NCI-H82 (cell line): ENCODE measurements around the gene ARHGAP21.
"Not testable (repeated sequence)": the region's sequence is repeated elsewhere in the genome, so short reads cannot be mapped to it uniquely, and the experiment has no call there.

ENCODE experiments used
- DNase-seq: peaks from one replicate; lab custom pipeline; 2025; lab: John Stamatoyannopoulos, UW

The ARHGAP21 gene

DNA sequence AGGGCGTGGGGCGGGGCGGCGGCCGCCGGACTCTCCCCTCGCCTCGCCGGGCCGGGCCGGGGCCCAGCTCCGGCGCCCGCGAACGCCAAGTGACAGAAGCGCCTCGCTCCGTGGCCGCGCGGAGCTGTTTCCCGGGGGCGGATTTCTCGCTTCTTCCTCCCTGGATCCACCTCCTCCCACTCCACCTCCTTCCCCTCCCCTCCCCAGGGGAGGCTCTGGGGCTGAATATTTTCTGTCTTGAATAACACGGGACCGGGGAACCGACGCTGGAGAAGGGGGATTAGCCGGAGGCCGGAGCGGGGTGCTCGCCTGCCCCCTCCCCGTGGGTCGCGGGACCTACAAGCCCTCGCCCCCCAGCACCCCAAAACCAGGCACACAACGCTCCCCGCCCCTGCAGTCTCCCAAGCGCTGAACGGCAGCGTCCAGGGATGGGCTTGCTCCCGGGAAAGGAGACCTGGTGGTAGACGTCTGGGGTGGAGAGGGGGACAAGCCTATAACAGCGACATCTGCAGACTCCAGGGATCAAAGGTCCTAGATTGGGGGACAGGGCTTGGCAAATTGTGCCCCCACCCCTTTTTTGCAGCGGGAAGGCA is at the start of gene ARHGAP21:
TSS of gene ARHGAP21 (minus strand) at position 100 of the 593 bp plus-strand sequence. CDS start 1,988 bp downstream, outside the sequence.
- DNase-seq: peak; percentile 82

DNA sequence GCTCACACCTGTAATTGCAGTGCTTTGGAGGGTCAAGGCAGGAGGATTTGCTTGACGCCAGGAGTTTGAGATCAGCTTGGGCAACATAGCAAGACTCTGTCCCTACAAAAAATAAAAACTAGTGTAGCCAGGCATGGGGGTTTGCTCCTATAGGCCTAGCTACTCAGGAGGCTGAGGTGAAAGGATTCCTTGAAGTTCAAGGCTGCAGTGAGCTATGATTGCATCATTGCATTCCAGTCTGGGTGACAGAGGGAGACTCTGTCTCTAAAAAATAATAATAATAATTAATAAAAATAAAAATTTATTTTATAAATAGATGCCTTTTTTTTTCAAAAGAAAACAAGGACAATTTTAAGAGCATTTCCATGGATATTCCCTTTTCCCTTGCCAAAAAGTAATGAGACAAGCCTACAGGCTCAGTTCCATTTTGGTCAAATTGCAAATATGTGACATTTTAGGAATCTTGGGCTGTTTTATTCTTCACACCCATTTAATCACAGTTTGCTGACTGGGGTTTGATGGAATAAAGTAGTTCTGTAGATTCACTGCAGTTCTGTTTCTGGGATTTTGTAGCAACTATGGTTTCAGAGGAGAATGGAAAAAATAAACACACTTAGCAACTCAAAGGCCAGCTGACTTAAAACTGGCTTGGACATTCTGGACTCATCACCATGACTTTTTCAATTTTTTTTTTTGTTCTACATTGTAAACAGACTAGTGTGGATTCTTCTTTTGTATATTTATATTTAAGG is 48.4 kb upstream of the ARHGAP21 start:
- DNase-seq: no peak

DNA sequence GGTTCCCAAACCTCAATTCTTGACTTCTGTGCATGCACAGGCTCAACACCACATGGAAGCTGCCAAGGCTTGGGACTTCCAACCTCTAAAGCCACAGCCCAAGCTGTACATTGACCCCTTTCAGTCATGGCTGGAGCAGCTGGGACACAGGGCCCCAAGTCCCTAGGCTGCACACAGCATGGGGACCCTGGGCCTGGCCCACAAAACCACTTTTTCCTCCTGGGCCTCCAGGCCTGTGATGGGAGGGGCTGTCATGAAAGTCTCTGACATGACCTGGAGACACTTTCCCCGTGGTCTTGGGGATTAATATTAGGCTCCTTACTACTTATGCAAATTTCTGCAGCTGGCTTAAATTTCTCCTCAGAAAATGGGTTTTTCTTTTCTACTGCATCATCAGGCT is 41.3 kb upstream of the ARHGAP21 start:
- DNase-seq: not testable (repeated sequence)

DNA sequence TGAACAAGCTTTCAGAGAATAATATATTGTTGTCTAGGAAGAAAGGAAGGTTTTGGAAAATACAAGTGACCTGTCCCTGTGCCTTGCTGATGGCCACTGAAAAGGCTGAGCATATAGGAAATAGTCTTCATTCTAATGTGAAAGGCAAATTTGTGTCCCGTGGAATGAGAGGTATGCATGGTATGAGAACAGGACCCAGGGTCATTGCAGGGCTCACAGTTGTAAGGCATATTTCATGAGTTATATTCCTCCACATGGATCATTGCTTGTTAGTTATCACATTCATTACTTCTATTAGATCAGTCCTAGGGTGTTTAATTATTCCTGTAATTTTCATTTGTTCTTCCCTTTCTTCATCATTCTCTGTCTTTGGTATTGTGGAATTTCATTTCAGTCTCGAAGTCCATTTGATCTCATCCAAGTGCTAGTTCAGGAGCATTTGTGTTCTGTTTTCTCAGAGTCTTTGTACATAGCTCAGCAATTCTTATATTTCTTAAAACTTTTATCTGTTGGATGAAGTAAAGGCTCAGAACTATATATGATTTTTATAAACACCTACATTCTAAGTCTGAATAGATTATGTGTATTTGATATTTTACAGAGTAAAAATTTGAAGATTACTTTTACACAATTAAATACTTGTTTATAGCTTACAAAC is 39.4 kb upstream of the ARHGAP21 start:
- no peak for DNase-seq

DNA sequence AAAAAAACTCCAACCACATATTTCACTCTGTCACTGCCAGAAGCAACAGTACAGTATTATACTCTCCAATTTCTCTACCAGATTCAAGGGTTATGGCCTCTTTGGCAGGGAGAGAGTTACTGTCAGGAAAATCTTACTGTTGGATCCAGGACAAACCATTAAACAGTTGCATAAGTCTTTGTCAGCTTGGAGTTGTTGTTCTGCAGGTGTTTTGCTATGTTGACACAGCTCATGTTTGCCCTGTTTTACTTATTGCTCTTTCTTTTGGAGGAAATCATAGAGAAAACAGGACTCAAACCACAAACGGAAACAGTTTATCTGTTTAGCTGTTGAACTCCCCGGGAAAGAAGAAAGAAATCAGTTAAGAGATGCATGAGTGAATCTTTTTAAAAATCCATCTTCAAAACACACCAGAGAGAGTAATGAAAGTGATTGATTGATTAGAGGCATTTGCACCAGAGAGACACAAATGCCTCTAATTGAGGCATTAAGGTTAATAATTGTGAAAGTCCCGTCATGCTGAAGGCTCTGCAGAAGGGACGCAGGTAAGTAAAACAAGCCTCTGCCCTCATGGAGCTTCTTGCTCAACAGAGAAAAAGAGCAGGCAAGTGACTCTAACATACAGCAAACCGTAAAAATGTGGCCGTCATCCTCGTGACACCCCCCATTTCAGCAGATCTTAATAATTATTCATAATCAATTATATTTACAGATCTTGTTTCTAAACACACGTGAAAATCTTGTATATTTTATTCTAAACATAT is 38.7 kb upstream of the ARHGAP21 start:
- no peak for DNase-seq

DNA sequence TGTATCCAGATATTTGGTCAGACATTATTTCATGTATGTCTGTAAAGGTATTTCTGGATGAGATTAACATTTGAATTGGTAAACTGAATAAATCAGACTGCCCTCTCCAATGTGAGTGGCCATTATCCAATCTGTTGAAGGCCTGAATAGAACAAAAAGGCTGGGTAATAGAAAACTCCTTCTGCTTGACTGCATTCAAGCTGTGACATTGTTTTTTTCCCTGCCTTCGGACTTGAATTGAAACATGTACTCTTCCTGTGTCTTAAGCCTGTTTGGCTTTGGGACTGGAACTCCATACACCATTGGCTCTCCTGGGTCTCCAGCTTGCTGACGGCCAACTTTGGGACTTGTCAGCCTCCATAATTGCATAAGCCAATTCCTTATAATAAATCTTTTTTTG is 36.0 kb upstream of the ARHGAP21 start:
- no peak for DNase-seq

DNA sequence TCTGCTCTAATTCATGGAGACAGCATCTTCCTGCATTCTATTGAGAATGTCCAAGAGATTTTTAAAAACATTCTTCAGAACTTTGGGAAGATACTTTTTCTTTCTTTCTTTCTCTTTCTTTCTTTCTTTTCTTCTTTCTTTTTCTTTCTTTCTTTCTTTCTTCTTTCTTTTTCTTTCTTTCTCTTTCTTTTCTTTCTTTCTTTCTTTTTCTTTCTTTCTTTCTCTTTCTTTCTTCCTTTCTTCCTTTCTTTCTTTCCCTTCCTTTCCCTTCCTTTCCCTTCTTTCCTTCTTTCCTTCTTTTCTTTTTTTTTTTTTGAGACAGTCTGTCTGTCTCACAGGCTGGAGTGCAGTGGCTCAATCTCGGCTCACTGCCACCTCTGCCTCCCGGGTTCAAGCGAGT is 34.6 kb upstream of the ARHGAP21 start:
- DNase-seq: not testable (repeated sequence)

DNA sequence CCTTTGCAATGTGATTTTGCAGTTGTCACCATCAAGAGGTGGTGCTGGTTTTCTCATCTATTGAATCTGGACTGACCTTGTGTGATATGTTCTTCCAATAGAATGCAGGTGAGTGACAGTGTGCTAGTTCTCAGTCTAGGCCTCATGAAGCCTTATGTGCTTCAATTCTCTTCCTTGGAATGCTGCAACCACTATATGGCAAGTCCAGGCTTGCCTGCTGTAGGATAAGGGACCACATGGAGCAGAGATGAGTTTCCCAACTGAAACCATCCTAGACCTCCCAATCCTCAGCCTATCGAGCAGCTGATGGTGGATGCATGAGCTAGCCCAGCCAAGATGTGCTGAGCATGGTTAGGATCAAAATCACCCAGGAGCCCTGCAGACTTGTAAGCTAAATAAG is 32.6 kb upstream of the ARHGAP21 start:
- no peak for DNase-seq

DNA sequence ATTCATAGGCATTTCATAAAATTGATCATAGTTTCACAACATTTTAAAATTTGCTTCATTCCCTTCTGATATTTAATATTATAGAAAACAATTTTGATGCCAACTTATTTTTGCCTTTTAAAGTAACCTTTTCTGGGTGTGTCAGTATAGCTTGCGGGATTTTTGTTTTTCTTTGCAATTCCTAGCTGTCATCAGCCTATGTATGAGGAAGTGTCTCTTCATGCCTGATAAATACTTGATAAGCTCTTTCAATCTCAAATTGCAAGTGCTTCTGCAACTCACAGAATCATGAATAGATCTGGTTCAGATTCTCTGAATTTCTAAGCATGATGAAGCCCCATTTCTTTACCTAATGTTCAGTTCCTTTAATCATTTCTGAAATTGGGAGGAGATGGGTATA is 28.0 kb upstream of the ARHGAP21 start:
- DNase-seq: no peak

DNA sequence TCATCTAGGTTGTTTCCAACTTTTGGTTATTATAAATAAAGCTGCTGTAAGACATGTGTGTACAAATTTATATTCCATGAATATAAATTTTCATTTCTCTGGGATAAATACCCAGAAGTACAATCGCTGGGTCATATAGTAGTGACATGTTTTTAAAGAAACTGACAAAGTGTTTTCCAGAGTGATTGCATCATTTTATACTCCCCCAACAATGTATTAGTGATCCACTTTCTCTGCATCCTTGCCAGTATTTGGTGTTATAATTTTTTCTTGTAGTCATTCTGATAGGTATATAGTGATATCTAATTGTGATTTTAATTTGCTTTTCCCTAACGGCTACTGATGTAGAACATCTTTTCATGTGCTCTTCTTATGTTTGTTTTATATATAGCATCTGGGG is 27.0 kb upstream of the ARHGAP21 start:
- DNase-seq: no peak

DNA sequence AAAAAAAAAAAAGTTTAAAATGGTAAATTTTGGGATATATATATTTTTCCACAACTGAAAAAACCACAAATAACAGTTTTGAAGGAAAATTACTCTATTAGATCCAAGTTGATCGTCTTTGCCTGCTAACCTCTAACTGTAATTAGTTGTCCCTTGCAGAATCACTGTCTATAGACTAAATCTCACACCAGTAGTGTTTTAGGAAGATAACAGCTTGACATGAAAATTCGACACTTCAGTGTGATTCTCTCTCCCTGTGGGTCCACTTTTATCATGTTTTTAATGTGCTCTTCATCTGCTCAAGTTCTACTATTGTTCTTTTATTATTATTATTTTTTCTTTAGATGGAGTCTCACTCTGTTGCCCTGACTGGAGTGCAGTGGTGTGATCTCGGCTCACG is 24.5 kb upstream of the ARHGAP21 start:
- no peak for DNase-seq

DNA sequence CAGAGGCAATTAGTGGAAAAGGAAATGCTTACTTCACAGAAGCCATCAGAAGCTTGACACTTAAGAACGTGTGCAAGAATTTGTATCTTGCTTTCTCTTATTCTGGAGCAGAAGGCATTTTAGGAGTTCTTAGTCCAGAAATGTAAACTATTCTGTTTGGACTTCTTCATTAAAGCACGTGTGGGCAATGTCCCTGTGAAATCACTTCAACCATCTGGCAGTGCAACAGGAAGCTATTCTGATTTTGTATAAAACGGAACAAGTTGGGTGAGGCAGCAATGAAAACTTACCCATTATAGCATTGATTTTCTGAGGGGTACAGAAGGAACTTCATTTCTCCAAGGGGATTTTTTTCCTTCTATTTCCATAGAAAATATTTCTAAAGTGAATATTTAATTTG is 21.3 kb upstream of the ARHGAP21 start:
- no peak for DNase-seq

DNA sequence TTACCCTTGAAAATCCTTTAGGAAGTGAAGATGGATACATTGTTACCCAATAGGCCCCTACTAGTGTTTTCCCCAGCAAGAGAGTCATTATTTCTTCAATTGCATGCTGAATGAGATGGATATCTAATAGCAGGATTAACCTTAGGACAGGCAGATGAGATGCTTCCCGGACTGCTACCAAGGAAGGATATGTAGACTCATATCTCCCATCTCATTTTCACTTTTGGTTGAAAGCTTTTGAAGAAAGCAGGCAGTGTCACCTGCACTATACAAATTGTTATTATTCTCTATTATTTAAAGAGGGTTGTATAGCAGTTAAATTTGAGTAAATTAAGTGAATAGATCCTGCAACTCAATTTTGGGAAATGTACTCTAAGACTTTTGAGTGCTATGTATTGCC is 17.0 kb upstream of the ARHGAP21 start:
- no peak for DNase-seq

DNA sequence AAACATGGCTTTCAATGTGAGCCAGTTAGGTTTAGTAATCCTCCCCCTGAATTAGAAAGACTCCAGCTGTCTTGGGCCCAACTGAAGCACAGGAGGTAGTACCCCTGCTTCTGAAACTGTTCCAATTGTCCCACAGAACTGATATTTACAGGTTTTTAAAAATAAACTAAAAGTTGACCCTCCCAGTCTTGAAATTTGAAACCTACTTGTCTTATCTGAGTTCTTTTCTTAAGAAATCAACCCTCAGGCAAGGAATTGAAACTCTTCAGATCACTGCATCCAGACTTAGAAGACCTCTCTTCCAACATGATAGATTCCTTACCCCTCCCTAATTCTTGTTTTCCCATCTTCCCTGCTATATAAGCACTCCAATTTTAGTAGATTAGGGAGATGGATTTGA is 13.3 kb upstream of the ARHGAP21 start:
- no peak for DNase-seq

DNA sequence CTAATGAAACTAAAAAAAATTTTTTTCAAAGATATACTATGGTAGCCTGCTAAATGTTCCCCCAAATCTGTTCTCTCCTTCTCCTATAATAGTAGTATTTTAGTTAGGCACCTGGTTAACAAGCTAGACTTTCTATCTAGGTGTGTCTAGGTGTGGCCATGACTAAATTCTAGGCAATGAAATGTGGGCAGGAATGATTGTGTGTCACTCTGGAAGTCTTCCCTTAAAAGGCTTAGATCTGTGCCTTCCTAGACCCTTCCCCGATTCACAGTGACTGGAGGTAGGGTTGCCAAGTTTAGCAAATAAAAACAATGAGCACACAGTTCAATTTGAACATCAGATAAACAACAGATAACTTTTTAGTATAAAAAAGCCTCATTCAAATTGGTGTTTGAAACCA is 8.3 kb upstream of the ARHGAP21 start:
- DNase-seq: no peak

DNA sequence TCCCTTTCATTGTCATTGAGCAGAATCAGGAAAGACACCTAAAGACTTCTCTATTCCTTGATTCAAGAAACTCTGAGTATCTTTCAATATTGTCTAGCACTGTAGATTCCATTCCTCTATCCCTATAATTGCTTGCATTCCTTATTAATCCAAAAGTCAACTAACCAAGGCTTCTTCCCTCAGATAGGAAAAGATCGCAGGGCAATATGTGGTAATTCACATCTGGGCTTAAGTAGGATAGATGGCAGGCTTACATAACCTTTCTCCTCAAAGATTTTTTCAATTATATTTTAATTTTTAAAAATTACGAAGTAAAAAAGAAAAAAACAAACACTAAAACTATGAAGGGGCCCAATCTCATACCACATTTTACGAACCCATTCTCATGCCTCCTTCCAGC is 7.1 kb upstream of the ARHGAP21 start:
- DNase-seq: no peak

DNA sequence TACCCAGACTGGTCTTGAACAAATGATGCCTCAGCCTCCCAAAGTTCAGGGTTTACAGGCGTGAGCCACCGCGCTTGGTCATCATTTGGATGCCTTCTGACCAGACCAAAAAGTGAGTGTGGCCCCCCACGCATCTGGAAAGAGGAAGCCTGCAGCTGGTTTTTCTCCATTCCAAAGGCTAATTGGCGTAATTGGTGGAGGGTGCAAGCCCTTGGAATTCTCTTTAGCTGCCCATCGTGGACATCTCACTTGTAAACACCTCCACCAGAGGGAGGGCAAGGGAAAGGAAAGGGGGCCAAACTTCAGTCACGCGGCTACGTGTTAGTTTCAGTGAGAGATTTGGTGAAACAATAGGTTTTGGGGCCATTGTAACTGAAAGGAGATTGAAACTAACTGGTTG is 4.1 kb upstream of the ARHGAP21 start:
- no peak for DNase-seq

DNA sequence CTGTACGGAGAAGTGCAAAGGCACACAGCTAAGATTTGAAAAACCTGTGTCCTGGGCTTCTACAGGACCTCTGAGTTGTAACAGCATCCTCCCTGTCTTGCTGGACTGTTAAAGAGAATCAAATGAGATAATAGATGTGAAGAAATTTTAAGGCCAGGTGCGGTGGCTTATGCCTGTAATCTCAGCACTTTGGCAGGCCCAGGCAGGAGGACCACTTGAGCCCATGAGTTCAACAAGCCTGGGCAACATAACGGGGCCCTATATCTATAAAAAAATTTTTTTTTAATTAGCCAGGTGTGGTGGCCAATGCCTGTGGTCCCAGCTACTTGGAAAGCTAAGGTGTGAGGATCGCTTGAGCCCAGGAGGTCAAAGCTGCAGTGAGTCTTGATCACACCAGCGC is 2.9 kb upstream of the ARHGAP21 start:
- no peak for DNase-seq

DNA sequence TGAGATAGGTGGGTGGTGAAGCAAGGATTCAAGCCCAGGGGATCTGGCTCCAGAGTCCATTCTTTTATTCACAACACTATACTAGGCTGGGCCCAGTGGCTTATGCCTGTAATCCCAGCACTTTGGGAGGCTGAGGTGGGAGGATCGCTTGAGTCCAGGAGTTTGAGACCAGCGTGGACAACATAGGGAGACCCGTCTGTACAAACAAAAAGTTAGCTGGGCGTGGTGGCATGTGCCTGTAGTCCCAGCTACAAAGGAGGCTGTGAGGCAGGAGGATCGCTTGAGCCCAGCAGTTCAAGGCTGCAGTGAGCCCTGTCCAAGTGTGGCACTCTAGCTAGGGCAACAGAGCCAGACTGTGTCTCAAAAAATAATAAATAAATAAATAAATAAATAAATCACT is 2.3 kb upstream of the ARHGAP21 start:
- DNase-seq: not testable (repeated sequence)

DNA sequence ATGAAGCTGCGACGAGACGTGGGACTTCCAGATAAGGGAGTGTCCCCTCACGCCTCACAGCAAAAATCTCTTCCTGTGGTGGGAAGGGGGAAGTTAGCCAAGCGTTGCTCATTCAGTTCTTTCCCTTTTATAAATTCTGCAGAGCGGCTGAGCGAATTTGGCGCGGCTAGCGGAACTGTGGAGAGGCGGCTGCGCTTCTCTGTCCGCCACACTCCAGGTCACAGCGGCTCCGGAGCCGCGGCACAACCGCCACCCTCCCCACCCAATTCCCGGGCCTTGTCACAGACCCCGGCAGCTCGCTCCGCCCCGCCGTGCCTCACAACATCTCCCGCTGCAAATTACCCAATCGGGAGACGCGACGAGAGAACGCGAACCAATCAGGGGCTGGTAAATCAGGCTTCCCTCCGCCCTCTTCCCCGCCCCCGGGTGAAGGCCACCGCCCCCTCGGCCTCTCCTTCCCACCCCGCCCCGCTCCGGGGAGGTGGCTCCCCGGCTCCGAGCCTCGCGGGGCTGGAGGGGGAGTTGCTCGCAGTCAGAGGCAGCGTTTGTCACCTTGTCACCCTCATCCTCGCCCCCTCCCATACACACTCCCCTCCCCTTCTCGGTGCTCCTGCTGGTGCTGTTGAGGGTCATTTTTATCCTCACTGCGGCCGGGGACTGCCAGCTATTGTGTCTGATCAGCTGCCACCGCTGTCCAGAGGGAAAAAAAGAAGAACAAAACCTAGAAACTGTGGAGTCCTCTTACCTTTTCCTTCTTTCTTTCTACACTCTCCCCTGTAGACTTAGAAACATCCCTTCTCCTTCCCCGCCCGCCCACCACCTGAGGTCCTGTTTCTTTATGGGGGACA is 918 bp upstream of the ARHGAP21 start:
- DNase-seq: peak; percentile 97

DNA sequence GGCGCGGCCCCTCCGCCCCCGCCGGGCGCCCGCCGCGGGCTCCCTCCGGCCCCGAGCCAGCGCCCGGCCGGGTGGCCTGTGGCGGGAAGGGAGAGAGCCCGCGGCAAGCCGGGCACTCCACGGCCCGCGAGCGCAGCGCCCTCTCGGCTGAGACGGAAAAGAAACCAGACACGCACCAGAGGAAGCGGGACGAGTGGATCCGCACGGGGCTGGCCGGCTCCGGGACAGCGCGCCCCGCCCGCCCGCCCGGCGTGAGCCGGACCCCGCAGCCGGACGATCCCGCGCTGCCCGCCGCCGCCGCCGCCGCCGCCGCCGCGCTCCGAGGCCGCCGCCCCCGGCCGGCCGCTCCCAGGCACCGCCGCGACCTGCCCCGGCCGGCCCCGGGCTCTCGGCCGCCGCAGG is 300 bp downstream of the ARHGAP21 start:
- DNase-seq: no peak
